ENCODE data around the gene CREB3L1.

- TF ChIP-seq, protein P1, sequence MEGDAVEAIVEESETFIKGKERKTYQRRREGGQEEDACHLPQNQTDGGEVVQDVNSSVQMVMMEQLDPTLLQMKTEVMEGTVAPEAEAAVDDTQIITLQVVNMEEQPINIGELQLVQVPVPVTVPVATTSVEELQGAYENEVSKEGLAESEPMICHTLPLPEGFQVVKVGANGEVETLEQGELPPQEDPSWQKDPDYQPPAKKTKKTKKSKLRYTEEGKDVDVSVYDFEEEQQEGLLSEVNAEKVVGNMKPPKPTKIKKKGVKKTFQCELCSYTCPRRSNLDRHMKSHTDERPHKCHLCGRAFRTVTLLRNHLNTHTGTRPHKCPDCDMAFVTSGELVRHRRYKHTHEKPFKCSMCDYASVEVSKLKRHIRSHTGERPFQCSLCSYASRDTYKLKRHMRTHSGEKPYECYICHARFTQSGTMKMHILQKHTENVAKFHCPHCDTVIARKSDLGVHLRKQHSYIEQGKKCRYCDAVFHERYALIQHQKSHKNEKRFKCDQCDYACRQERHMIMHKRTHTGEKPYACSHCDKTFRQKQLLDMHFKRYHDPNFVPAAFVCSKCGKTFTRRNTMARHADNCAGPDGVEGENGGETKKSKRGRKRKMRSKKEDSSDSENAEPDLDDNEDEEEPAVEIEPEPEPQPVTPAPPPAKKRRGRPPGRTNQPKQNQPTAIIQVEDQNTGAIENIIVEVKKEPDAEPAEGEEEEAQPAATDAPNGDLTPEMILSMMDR (IDR thresholded peaks at IDR 0.05 in 8 of 11, conservative IDR thresholded peaks at IDR 0.05 in 3 of 11) = no peak
- TF ChIP-seq POLR2A (IDR thresholded peaks at IDR 0.05) = no peak
- TF ChIP-seq POLR2AphosphoS5 (IDR thresholded peaks at IDR 0.05) = no peak
Observed at GRCh38 chr11:46347637-46348311, 70.3 kb downstream of the CREB3L1 start.
